Parathyroid adenoma (tissue), 2 donors: ENCODE results near the gene MKRN1.

Experiments
- H2AFZ ChIP-seq: fragments of 300-600 bp; sonication (generic); one replicate; pipeline ENCODE4 v1.7.0; 2017; ENCODE audit warnings: antibody characterized with exemption, mild to moderate bottlenecking
- H3K27ac ChIP-seq: fragments of 300-600 bp; sonication (generic); one replicate; pipeline ENCODE4 v1.7.0; 2017
- H3K27me3 ChIP-seq: fragments of 300-600 bp; sonication (generic); one replicate; pipeline ENCODE4 v1.7.0; 2017; ENCODE audit warnings: low read length; ENCODE audit not compliant: control insufficient read depth, insufficient read depth
- H3K36me3 ChIP-seq: fragments of 300-600 bp; sonication (generic); one replicate; pipeline ENCODE4 v1.7.0; 2017; ENCODE audit warnings: low read length; ENCODE audit not compliant: control insufficient read depth, insufficient read depth
- H3K4me1 ChIP-seq: fragments of 300-600 bp; sonication (generic); one replicate; pipeline ENCODE4 v1.7.0; 2017; ENCODE audit warnings: control low read depth
- H3K4me2 ChIP-seq: fragments of 300-600 bp; sonication (generic); one replicate; pipeline ENCODE4 v1.7.0; 2017; ENCODE audit warnings: low read length
- H3K4me3 ChIP-seq: fragments of 300-600 bp; sonication (generic); one replicate; pipeline ENCODE4 v1.7.0; 2017; ENCODE audit warnings: low read depth, low read length
- H3K79me2 ChIP-seq: fragments of 300-600 bp; sonication (generic); one replicate; pipeline ENCODE4 v1.7.0; 2017; ENCODE audit warnings: control low read depth
- H3K9ac ChIP-seq: fragments of 300-600 bp; sonication (generic); one replicate; pipeline ENCODE4 v1.7.0; 2017; ENCODE audit warnings: mild to moderate bottlenecking
- H3K9me3 ChIP-seq: fragments of 300-600 bp; sonication (generic); one replicate; pipeline ENCODE4 v1.7.0; 2017; ENCODE audit warnings: low read length; ENCODE audit not compliant: control insufficient read depth
- TF ChIP-seq, protein P1 (sequence below): fragments of 300-600 bp; sonication (generic); IDR thresholded peaks from one replicate; pipeline ENCODE4 v1.7.0; 2017; ENCODE audit warnings: antibody characterized with exemption, mild to moderate bottlenecking
- donor health status: primary hyperparathyroidism.

Gene MKRN1

GRCh38 chr7:140497241-140497769 is 18.0 kb upstream of the MKRN1 start:
- no peak overlapping the region for H3K9ac ChIP-seq
- no peak overlapping the region for H2AFZ ChIP-seq
- H3K4me1 ChIP-seq = no peaks in the 10 kb centered on the region
- TF ChIP-seq, protein P1, sequence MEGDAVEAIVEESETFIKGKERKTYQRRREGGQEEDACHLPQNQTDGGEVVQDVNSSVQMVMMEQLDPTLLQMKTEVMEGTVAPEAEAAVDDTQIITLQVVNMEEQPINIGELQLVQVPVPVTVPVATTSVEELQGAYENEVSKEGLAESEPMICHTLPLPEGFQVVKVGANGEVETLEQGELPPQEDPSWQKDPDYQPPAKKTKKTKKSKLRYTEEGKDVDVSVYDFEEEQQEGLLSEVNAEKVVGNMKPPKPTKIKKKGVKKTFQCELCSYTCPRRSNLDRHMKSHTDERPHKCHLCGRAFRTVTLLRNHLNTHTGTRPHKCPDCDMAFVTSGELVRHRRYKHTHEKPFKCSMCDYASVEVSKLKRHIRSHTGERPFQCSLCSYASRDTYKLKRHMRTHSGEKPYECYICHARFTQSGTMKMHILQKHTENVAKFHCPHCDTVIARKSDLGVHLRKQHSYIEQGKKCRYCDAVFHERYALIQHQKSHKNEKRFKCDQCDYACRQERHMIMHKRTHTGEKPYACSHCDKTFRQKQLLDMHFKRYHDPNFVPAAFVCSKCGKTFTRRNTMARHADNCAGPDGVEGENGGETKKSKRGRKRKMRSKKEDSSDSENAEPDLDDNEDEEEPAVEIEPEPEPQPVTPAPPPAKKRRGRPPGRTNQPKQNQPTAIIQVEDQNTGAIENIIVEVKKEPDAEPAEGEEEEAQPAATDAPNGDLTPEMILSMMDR = no peak
- no peak overlapping the region for H3K4me2 ChIP-seq
- no peak overlapping the region for H3K4me3 ChIP-seq
- H3K27ac ChIP-seq = no peak overlapping the region
- H3K27me3 ChIP-seq = no peaks in the 10 kb centered on the region
- no peaks in the 10 kb centered on the region for H3K79me2 ChIP-seq
- no peaks in the 10 kb centered on the region for H3K36me3 ChIP-seq
- no peaks in the 10 kb centered on the region for H3K9me3 ChIP-seq

GRCh38 chr7:140495514-140496097 is 16.3 kb upstream of the MKRN1 start:
- H3K27ac ChIP-seq = no peak overlapping the region
- H3K4me3 ChIP-seq = no peak overlapping the region

DNA sequence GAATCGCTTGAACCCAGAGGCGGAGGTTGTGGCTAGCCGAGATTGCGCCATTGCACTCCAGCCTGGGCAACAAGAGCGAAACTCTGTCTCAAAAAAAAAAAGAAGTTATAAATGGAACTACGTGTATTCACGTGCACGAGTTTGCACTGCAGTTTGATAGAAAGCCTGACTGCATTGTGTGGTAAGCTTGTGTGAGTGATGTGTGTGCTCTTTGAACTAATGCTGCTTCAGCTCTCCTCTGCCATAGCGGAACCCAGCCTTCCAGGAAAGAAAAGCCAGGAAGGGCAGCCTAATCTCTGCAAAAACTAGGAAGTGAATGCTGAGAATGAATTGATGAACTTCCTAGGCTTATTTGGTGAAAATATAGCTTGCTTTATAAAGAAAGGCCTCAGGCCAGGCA is 15.6 kb upstream of the MKRN1 start:
- Histone ChIP-seq H3K4me3 (no peak overlapping the region), H3K4me2 (no peak overlapping the region), H3K9me3 (no peaks in the 10 kb centered on the region), H3K27ac (no peak overlapping the region), H3K9ac (no peak overlapping the region), H3K27me3 (no peaks in the 10 kb centered on the region), H3K79me2 (no peaks in the 10 kb centered on the region), H3K4me1 (no peaks in the 10 kb centered on the region), H3K36me3 (no peaks in the 10 kb centered on the region), H2AFZ (no peak overlapping the region)
- TF ChIP-seq, protein P1 = no peak

More at GRCh38 chr7:140495514-140496097, 16.3 kb upstream of the MKRN1 start:
- Histone ChIP-seq H3K27me3 (no peaks in the 10 kb centered on the region), H3K9ac (no peak overlapping the region), H3K9me3 (no peaks in the 10 kb centered on the region), H3K4me1 (no peaks in the 10 kb centered on the region), H3K79me2 (no peaks in the 10 kb centered on the region), H2AFZ (peak overlapping the region; percentile 16), H3K36me3 (no peaks in the 10 kb centered on the region), H3K4me2 (no peak overlapping the region)
- TF ChIP-seq, protein P1 = no peak

DNA sequence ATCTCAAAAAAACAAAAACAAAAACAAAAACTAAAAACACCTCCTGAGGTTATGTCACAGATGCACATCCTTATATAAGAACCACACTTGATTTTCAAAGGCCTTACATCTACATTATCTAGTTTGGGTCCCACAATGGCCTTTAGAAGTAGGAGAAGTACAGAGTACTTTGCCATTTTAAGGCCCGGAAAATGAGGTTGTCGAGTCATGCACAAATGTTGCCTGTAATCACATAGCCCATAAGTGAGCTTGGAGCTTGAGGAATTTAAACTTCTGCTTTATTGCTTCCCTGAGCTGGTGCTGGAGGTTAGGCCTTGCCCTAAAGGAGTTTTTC is 9.7 kb upstream of the MKRN1 start:
- Histone ChIP-seq H3K4me2 (no peak overlapping the region), H3K4me3 (no peak overlapping the region), H2AFZ (peak overlapping the region; percentile 3), H3K79me2 (no peaks in the 10 kb centered on the region), H3K9ac (no peak overlapping the region), H3K9me3 (no peaks in the 10 kb centered on the region), H3K36me3 (no peaks in the 10 kb centered on the region), H3K27me3 (no peaks in the 10 kb centered on the region), H3K27ac (no peak overlapping the region), H3K4me1 (peaks cover 10% of the 10 kb centered on the region)
- TF ChIP-seq, protein P1 = no peak
